AG04449 (cell line): ENCODE measurements around the gene OCA2.

Experiments
- CTCF ChIA-PET: fragments of 350-600 bp; formaldehyde crosslinking; extraction: SDS; loops from one replicate; lab custom pipeline; 2021; ENCODE audit warnings: antibody characterized with exemption; lab: Yijun Ruan, JAX
- POLR2A ChIA-PET: fragments of 400-600, 350-600 bp; formaldehyde crosslinking; extraction: SDS; loops from one replicate; lab custom pipeline; 2020; ENCODE audit warnings: antibody characterized with exemption, inconsistent platforms; lab: Yijun Ruan, JAX
- DNase-seq: peaks from one replicate; pipeline ENCODE4 v3.0.0-alpha.2; 2010; ENCODE audit warnings: low read depth, low spot score
- H3K4me3 ChIP-seq: 2 replicates; pipeline ENCODE4 v1.5.1; 2011; ENCODE audit warnings: low read depth, mild to moderate bottlenecking, control low read depth, low read length
- CTCF ChIP-seq: IDR thresholded peaks from one replicate; pipeline ENCODE4 v1.5.1; 2011; ENCODE audit warnings: mild to moderate bottlenecking, moderate library complexity, low read length, control low read depth, inconsistent platforms; ENCODE audit not compliant: insufficient read depth; ENCODE audit errors: missing control alignments

OCA2 gene

GRCh38 chr15:28106294-28107110 lies 7.4 kb upstream of the OCA2 start:
- DNase-seq: no peak
- ChIA-PET POLR2A (no interaction called here), CTCF (interaction anchor here (1.9 kb wide), 1 partner anchor 23 kb away, joined by 4 read pairs; no protein-coding TSS in a partner anchor)
- TF ChIP-seq CTCF: no peak
- H3K4me3 ChIP-seq: peak overlapping the region; percentile 55

- no peak for TF ChIP-seq CTCF
- no peak overlapping the region for H3K4me3 ChIP-seq
- ChIA-PET CTCF (no interaction called here), POLR2A (no interaction called here)
- no peak for DNase-seq
Measured at GRCh38 chr15:28105793-28106192, 6.7 kb upstream of the OCA2 start.

GRCh38 chr15:28105224-28105791 lies 6.2 kb upstream of the OCA2 start:
- CTCF ChIA-PET: no interaction called here
- H3K4me3 ChIP-seq: no peak overlapping the region
- no peak for DNase-seq
- no peak for TF ChIP-seq CTCF
- POLR2A ChIA-PET: no interaction called here

- ChIA-PET POLR2A (no interaction called here), CTCF (interaction anchor here (1.1 to 1.7 kb wide), 2 partner anchors 22 to 1213 kb away, joined by 4 to 9 read pairs; no protein-coding TSS in a partner anchor)
- no peak for TF ChIP-seq CTCF
- no peak overlapping the region for H3K4me3 ChIP-seq
- DNase-seq: no peak
Measured at GRCh38 chr15:28104326-28104725, 5.2 kb upstream of the OCA2 start.

- no peak for TF ChIP-seq CTCF
- POLR2A ChIA-PET: no interaction called here
- DNase-seq: no peak
- CTCF ChIA-PET: interaction anchor here (1.1 to 1.7 kb wide), 2 partner anchors 23 to 1212 kb away, joined by 4 to 9 read pairs; no protein-coding TSS in a partner anchor
- no peak overlapping the region for H3K4me3 ChIP-seq
Measured at GRCh38 chr15:28103831-28104230, 4.7 kb upstream of the OCA2 start.

- ChIA-PET POLR2A (no interaction called here), CTCF (interaction anchor here (1.2 kb wide), 1 partner anchor 24 kb away, joined by 3 read pairs; no protein-coding TSS in a partner anchor)
- no peak overlapping the region for H3K4me3 ChIP-seq
- DNase-seq: no peak
- no peak for TF ChIP-seq CTCF
Measured at GRCh38 chr15:28101983-28102441, 2.9 kb upstream of the OCA2 start.
